Activated CD4-positive, alpha-beta T cell treated with anti-CD3 and anti-CD28 coated beads, Interleukin-2, amount 10 ng/mL, durations not matched to agents 7 days and 5 days (primary cell): ENCODE data around the gene SERINC2. TPM values are rescaled to one million over a fixed set of nuclear protein-coding genes. Genes with fewer than 3 reads are reported as not detected.

Experiments used
- CTCF ChIA-PET: fragments of 350-600 bp; sonication (Branson Sonifier 250); formaldehyde crosslinking; loops from one replicate; lab custom pipeline; 2021; ENCODE audit warnings: antibody characterized with exemption; lab: Charles Lee
- POLR2A ChIA-PET: fragments of 350-600 bp; sonication (Branson Sonifier 250); formaldehyde crosslinking; loops from one replicate; lab custom pipeline; 2021; ENCODE audit warnings: antibody characterized with exemption; lab: Charles Lee
- DNase-seq: peaks from one replicate; pipeline ENCODE4 v3.0.0-alpha.2; 2020
- H3K27ac Mint-ChIP-seq: one replicate; pipeline ENCODE4 v1.8.0; 2021; ENCODE audit warnings: mild to moderate bottlenecking, moderate library complexity, mixed read lengths
- H3K27me3 Mint-ChIP-seq: one replicate; pipeline ENCODE4 v1.8.0; 2021; ENCODE audit warnings: mixed read lengths
- H3K36me3 Mint-ChIP-seq: one replicate; pipeline ENCODE4 v1.8.0; 2021; ENCODE audit warnings: low read depth, mixed read lengths
- H3K4me1 Mint-ChIP-seq: one replicate; pipeline ENCODE4 v1.8.0; 2021; ENCODE audit warnings: mixed read lengths
- H3K4me3 Mint-ChIP-seq: one replicate; pipeline ENCODE4 v1.8.0; 2021; ENCODE audit warnings: mild to moderate bottlenecking, moderate library complexity, mixed read lengths
- H3K9me3 Mint-ChIP-seq: one replicate; pipeline ENCODE4 v1.8.0; 2021; ENCODE audit warnings: mixed read lengths
- total RNA-seq, 2 experiments: library from RNA; stranded (reverse); gene quantifications; one replicate each; pipeline ENCODE4 v1.2.3, GENCODE V29; 2021

Gene SERINC2
- total RNA-seq, 2 experiments from 2014 or later = 0.20 TPM; not detected in 1

DNA sequence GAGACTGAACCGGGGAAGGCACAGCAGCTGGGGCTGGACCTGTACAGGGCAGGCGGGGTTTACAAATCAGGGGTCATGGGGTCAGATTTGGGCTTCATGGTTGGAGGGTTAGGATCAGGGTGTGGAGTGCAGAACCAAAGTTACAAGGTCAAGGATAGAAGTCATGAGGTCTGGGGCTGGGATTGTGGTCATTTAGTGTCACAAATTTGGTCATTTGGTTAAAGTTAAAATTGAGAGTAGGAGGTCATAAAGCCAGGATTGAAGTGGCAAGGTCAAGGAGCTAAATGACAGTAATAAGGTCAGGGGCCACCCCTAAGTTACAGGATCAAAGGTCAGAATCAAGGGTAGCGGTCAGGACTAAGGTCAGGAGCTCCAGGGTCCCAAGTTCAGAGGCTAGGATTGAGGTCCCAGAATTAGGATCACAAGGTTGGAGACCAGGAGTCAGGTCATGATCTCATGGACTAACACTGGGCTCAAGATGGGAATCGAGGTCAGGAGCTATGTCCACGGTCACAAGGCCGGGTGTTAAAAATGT, 20.4 kb downstream of the SERINC2 start:
- Mint-ChIP-seq H3K9me3 (no peaks in the 10 kb centered on the region), H3K27ac (no peak overlapping the region), H3K27me3 (no peaks in the 10 kb centered on the region), H3K36me3 (no peaks in the 10 kb centered on the region), H3K4me3 (no peak overlapping the region), H3K4me1 (no peaks in the 10 kb centered on the region)
- no peak for DNase-seq
- POLR2A ChIA-PET = no interaction called here
- CTCF ChIA-PET = no interaction called here

GRCh38 chr1:31434101-31434871, 21.3 kb downstream of the SERINC2 start:
- no peak overlapping the region for H3K27ac Mint-ChIP-seq
- H3K27me3 Mint-ChIP-seq = no peaks in the 10 kb centered on the region
- no peaks in the 10 kb centered on the region for H3K36me3 Mint-ChIP-seq
- ChIA-PET POLR2A (no interaction called here), CTCF (no interaction called here)
- no peak overlapping the region for H3K4me3 Mint-ChIP-seq
- no peaks in the 10 kb centered on the region for H3K9me3 Mint-ChIP-seq
- no peak for DNase-seq
- no peaks in the 10 kb centered on the region for H3K4me1 Mint-ChIP-seq

DNA sequence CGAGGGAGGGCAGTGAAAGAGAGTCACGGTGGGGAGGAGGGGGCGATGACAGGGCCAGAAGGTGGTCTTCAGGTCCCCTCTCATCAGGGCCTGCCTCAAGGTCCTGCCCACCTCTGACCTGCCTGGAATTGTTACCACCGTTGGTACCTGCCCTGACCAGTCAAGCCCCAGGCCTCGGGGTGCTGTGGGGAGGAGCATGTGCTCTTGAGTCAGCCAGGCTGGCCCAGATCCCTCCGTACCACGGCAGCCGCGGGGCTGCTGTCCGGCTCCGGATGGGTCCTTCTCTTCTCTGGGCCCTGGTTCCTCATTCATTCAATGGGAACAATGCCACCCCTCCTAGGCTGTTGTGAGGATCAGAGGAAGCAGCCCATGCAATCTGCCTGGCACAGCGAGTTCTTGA, 22.0 kb downstream of the SERINC2 start:
- POLR2A ChIA-PET = no interaction called here
- Mint-ChIP-seq H3K36me3 (no peaks in the 10 kb centered on the region), H3K4me1 (no peaks in the 10 kb centered on the region), H3K27me3 (no peaks in the 10 kb centered on the region), H3K4me3 (no peak overlapping the region), H3K27ac (no peak overlapping the region), H3K9me3 (no peaks in the 10 kb centered on the region)
- no peak for DNase-seq
- CTCF ChIA-PET = no interaction called here

DNA sequence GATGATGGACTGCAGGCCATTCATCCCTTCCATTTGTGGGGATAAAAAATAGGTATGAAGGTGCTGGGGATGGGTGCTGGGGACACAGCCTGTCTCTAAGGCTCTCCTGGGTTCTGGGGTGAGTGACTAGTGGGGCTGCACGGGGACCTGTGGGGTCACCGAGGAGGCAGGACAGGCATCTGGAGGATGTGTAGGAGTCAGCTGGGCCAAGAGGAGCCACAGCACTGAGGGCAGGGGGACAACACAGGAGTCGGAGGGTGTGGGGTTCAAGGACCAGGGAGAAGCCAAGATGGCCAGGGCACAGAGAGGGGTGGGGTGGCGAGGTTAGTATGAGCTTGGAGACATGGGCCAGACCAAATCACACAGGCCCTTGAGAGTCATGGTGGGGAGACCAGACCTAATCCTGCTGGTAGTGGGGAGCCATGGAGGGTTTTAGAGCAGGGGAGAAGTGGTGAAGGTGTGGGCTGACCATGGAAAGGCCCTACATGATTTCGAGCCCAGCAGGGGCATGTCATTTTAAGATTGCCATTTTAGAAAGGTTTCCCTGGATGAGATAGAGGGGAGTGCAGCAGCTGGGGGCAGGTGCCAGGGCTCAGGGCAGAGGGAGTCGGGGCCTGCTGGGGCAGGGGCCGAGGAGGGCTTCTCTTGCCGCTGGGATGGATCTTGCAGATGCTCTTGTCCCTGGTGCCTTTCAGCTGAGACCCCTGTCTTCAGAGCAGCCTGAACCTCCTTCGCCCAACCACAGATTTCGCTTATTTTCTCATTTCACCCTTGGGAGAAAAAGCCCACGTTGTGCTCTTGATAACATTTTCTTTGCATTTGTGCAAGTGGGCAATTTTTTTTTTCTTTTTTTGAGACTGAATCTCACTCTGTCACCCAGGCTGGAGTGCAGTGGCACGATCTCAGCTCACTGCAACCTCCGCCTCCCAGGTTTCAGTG, 22.7 kb downstream of the SERINC2 start:
- Mint-ChIP-seq H3K4me3 (no peak overlapping the region), H3K4me1 (no peaks in the 10 kb centered on the region), H3K27me3 (no peaks in the 10 kb centered on the region), H3K9me3 (no peaks in the 10 kb centered on the region), H3K36me3 (no peaks in the 10 kb centered on the region), H3K27ac (peak overlapping the region; percentile 75)
- no peak for DNase-seq
- CTCF ChIA-PET = no interaction called here
- POLR2A ChIA-PET = no interaction called here

GRCh38 chr1:31436596-31437432, 23.8 kb downstream of the SERINC2 start:
- POLR2A ChIA-PET = no interaction called here
- Mint-ChIP-seq H3K9me3 (no peaks in the 10 kb centered on the region), H3K27ac (no peak overlapping the region), H3K36me3 (no peaks in the 10 kb centered on the region), H3K27me3 (no peaks in the 10 kb centered on the region), H3K4me3 (no peak overlapping the region), H3K4me1 (no peaks in the 10 kb centered on the region)
- DNase-seq = no peak
- CTCF ChIA-PET = no interaction called here

- no peaks in the 10 kb centered on the region for H3K9me3 Mint-ChIP-seq
- no peak overlapping the region for H3K4me3 Mint-ChIP-seq
- no peaks in the 10 kb centered on the region for H3K4me1 Mint-ChIP-seq
- DNase-seq = no peak
- H3K27ac Mint-ChIP-seq = no peak overlapping the region
- no peaks in the 10 kb centered on the region for H3K27me3 Mint-ChIP-seq
- ChIA-PET CTCF (no interaction called here), POLR2A (no interaction called here)
- no peaks in the 10 kb centered on the region for H3K36me3 Mint-ChIP-seq
Observed at GRCh38 chr1:31437433-31438037, 24.5 kb downstream of the SERINC2 start.

GRCh38 chr1:31439276-31439675, 26.3 kb downstream of the SERINC2 start:
- H3K4me3 Mint-ChIP-seq = no peak overlapping the region
- H3K4me1 Mint-ChIP-seq = no peaks in the 10 kb centered on the region
- no peaks in the 10 kb centered on the region for H3K36me3 Mint-ChIP-seq
- ChIA-PET POLR2A (no interaction called here), CTCF (interaction anchor here (1.1 kb wide), 1 partner anchor 110 kb away, joined by 3 read pairs; no protein-coding TSS in a partner anchor)
- no peak for DNase-seq
- H3K9me3 Mint-ChIP-seq = peaks cover 3% of the 10 kb centered on the region
- no peaks in the 10 kb centered on the region for H3K27me3 Mint-ChIP-seq
- no peak overlapping the region for H3K27ac Mint-ChIP-seq

GRCh38 chr1:31441073-31441472, 28.1 kb downstream of the SERINC2 start:
- Mint-ChIP-seq H3K27me3 (no peaks in the 10 kb centered on the region), H3K4me1 (no peaks in the 10 kb centered on the region), H3K9me3 (peaks cover 5% of the 10 kb centered on the region), H3K4me3 (no peak overlapping the region), H3K27ac (no peak overlapping the region), H3K36me3 (no peaks in the 10 kb centered on the region)
- ChIA-PET POLR2A (no interaction called here), CTCF (interaction anchor here (0.5 kb wide), 1 partner anchor 293 kb away, joined by 4 read pairs; no protein-coding TSS in a partner anchor)
- no peak for DNase-seq

- DNase-seq = no peak
- Mint-ChIP-seq H3K4me1 (no peaks in the 10 kb centered on the region), H3K9me3 (peaks cover 5% of the 10 kb centered on the region), H3K27ac (no peak overlapping the region), H3K36me3 (no peaks in the 10 kb centered on the region), H3K27me3 (no peaks in the 10 kb centered on the region), H3K4me3 (no peak overlapping the region)
- ChIA-PET POLR2A (no interaction called here), CTCF (no interaction called here)
Observed at GRCh38 chr1:31441558-31441957, 28.5 kb downstream of the SERINC2 start.

GRCh38 chr1:31441970-31442647, 29.1 kb downstream of the SERINC2 start:
- Mint-ChIP-seq H3K4me3 (no peak overlapping the region), H3K36me3 (no peaks in the 10 kb centered on the region), H3K4me1 (no peaks in the 10 kb centered on the region), H3K9me3 (peaks cover 5% of the 10 kb centered on the region), H3K27me3 (no peaks in the 10 kb centered on the region), H3K27ac (no peak overlapping the region)
- CTCF ChIA-PET = no interaction called here
- POLR2A ChIA-PET = no interaction called here
- no peak for DNase-seq

DNA sequence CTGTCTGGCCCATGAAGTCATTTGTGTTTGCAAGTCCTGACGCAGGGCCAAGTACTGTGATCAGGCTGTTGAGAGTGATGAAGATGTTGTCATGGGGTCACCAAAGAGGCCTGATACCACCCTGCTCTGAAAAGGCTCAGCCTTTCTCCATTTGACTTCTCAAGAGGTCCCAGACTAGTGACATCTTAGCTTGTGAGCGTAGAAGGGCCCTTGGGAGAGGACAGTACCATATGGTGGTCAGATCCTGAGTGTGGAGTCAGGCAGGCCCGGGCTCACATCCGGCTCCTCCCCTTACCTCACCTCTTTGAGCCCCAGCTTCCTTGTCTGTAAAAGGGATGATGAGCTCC, 29.6 kb downstream of the SERINC2 start:
- ChIA-PET POLR2A (no interaction called here), CTCF (interaction anchor here (0.6 to 1.0 kb wide), 2 partner anchors 21 to 1311 kb away, joined by 3 to 5 read pairs; no protein-coding TSS in a partner anchor)
- Mint-ChIP-seq H3K27me3 (no peaks in the 10 kb centered on the region), H3K4me3 (no peak overlapping the region), H3K27ac (no peak overlapping the region), H3K9me3 (peaks cover 5% of the 10 kb centered on the region), H3K4me1 (no peaks in the 10 kb centered on the region), H3K36me3 (no peaks in the 10 kb centered on the region)
- DNase-seq = no peak

DNA sequence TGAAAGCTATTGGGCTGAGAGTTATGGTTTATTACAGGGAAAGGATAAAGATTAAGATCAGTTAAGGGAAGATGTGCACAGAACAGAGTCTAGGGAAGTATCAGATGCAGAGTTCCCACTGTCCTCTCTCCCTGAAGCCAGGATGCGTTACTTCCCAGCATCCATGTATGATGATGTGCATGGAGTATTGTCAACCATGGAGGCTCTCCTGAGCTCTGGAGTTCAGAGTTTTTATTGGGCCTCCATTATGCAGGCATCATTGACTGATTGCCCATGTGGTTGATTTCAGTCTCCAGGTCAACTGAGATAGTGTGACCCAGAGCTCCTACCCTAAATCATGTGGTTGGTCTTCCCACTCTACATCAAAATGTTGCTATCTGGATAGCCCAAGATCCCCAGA, 30.7 kb downstream of the SERINC2 start:
- Mint-ChIP-seq H3K4me3 (no peak overlapping the region), H3K27ac (no peak overlapping the region), H3K36me3 (no peaks in the 10 kb centered on the region), H3K27me3 (no peaks in the 10 kb centered on the region), H3K9me3 (peaks cover 5% of the 10 kb centered on the region), H3K4me1 (no peaks in the 10 kb centered on the region)
- DNase-seq = no peak
- ChIA-PET POLR2A (no interaction called here), CTCF (interaction anchor here (0.6 to 0.7 kb wide), 2 partner anchors 78 to 320 kb away, joined by 3 read pairs; no protein-coding TSS in a partner anchor)
